HUES6 (cell line): ENCODE data around the gene NOXA1.

Experiments used
- H3K27ac ChIP-seq: 2 replicates; pipeline ENCODE4 v1.7.0; 2013; ENCODE audit warnings: low read depth, mild to moderate bottlenecking, low read length, inconsistent platforms
- H3K27me3 ChIP-seq: 2 replicates; pipeline ENCODE4 v1.6.1; 2013; ENCODE audit warnings: low read length; ENCODE audit not compliant: control insufficient read depth, insufficient read depth
- H3K36me3 ChIP-seq: 2 replicates; pipeline ENCODE4 v1.6.1; 2013; ENCODE audit warnings: low read length; ENCODE audit not compliant: control insufficient read depth, insufficient read depth
- H3K4me1 ChIP-seq: 2 replicates; pipeline ENCODE4 v1.6.1; 2013; ENCODE audit warnings: low read length; ENCODE audit not compliant: control insufficient read depth, insufficient read depth
- H3K4me3 ChIP-seq: 2 replicates; pipeline ENCODE4 v1.5.1; 2013; ENCODE audit warnings: low read depth, low read length
- H3K9ac ChIP-seq: one replicate; pipeline ENCODE4 v1.6.1; 2013; ENCODE audit warnings: mild to moderate bottlenecking, low read length
- H3K9me3 ChIP-seq: 2 replicates; pipeline ENCODE4 v1.6.1; 2013; ENCODE audit warnings: low read depth, low read length; ENCODE audit not compliant: control insufficient read depth, insufficient read depth

Gene NOXA1

GRCh38 chr9:137416563-137417151 is 6.5 kb upstream of the NOXA1 start:
- H3K4me1 ChIP-seq, result peaks cover 3% of the 10 kb centered on the region; the same call in 1 of the 2 replicates
- no peaks in the 10 kb centered on the region for H3K27me3 ChIP-seq
- no peak overlapping the region for H3K27ac ChIP-seq
- no peak overlapping the region for H3K4me3 ChIP-seq
- no peaks in the 10 kb centered on the region for H3K9me3 ChIP-seq
- no peaks in the 10 kb centered on the region for H3K36me3 ChIP-seq
- H3K9ac ChIP-seq, result no peak overlapping the region

- no peaks in the 10 kb centered on the region for H3K27me3 ChIP-seq
- H3K4me3 ChIP-seq, result no peak overlapping the region
- H3K9me3 ChIP-seq, result no peaks in the 10 kb centered on the region
- H3K36me3 ChIP-seq, result no peaks in the 10 kb centered on the region
- no peak overlapping the region for H3K9ac ChIP-seq
- H3K4me1 ChIP-seq, result no peaks in the 10 kb centered on the region
- H3K27ac ChIP-seq, result no peak overlapping the region
Measured at GRCh38 chr9:137417161-137418021, 5.8 kb upstream of the NOXA1 start.

- Histone ChIP-seq H3K9ac (peak overlapping the region; percentile 27), H3K9me3 (no peaks in the 10 kb centered on the region), H3K27ac (peak overlapping the region; percentile 56; the same call in 1 of the 2 replicates), H3K4me3 (peak overlapping the region; percentile 91), H3K4me1 (no peaks in the 10 kb centered on the region), H3K36me3 (no peaks in the 10 kb centered on the region), H3K27me3 (peaks cover 17% of the 10 kb centered on the region)
Measured at GRCh38 chr9:137421838-137422603, 1.2 kb upstream of the NOXA1 start.

- Histone ChIP-seq H3K27me3 (peaks cover 17% of the 10 kb centered on the region), H3K27ac (no peak overlapping the region), H3K4me3 (peak overlapping the region; percentile 61), H3K36me3 (no peaks in the 10 kb centered on the region), H3K9ac (peak overlapping the region; percentile 52), H3K9me3 (no peaks in the 10 kb centered on the region), H3K4me1 (no peaks in the 10 kb centered on the region)
Measured at GRCh38 chr9:137423514-137424291, 510 bp downstream of the NOXA1 start.

- H3K36me3 ChIP-seq, result no peaks in the 10 kb centered on the region
- H3K27ac ChIP-seq, result no peak overlapping the region
- no peak overlapping the region for H3K4me3 ChIP-seq
- no peak overlapping the region for H3K9ac ChIP-seq
- peaks cover 3% of the 10 kb centered on the region; the same call in 1 of the 2 replicates for H3K4me1 ChIP-seq
- H3K9me3 ChIP-seq, result no peaks in the 10 kb centered on the region
- peaks cover 17% of the 10 kb centered on the region for H3K27me3 ChIP-seq
Measured at GRCh38 chr9:137426018-137426681, 3.0 kb downstream of the NOXA1 start.

- Histone ChIP-seq H3K27me3 (peaks cover 17% of the 10 kb centered on the region), H3K4me3 (no peak overlapping the region), H3K36me3 (no peaks in the 10 kb centered on the region), H3K4me1 (peaks cover 3% of the 10 kb centered on the region; the same call in 1 of the 2 replicates), H3K9ac (no peak overlapping the region), H3K9me3 (no peaks in the 10 kb centered on the region), H3K27ac (no peak overlapping the region)
Measured at GRCh38 chr9:137427454-137428310, 4.5 kb downstream of the NOXA1 start.

- Histone ChIP-seq H3K9ac (no peak overlapping the region), H3K4me1 (peaks cover 3% of the 10 kb centered on the region; the same call in 1 of the 2 replicates)
Measured at GRCh38 chr9:137428311-137428630, 5.1 kb downstream of the NOXA1 start.

GRCh38 chr9:137428841-137429545 is 5.8 kb downstream of the NOXA1 start:
- H3K4me3 ChIP-seq, result no peak overlapping the region
- no peak overlapping the region for H3K9ac ChIP-seq
- H3K9me3 ChIP-seq, result no peaks in the 10 kb centered on the region
- H3K4me1 ChIP-seq, result peaks cover 3% of the 10 kb centered on the region; the same call in 1 of the 2 replicates
- H3K27ac ChIP-seq, result no peak overlapping the region
- no peaks in the 10 kb centered on the region for H3K36me3 ChIP-seq
- peaks cover 11% of the 10 kb centered on the region for H3K27me3 ChIP-seq

More at GRCh38 chr9:137428311-137428630, 5.1 kb downstream of the NOXA1 start:
- H3K4me3 ChIP-seq, result no peak overlapping the region
- H3K27me3 ChIP-seq, result peaks cover 17% of the 10 kb centered on the region
- H3K9me3 ChIP-seq, result no peaks in the 10 kb centered on the region
- no peak overlapping the region for H3K27ac ChIP-seq
- H3K36me3 ChIP-seq, result no peaks in the 10 kb centered on the region

- Histone ChIP-seq H3K9me3 (no peaks in the 10 kb centered on the region), H3K27me3 (peaks cover 6% of the 10 kb centered on the region; the same call in 1 of the 2 replicates), H3K27ac (no peak overlapping the region), H3K4me3 (no peak overlapping the region), H3K36me3 (no peaks in the 10 kb centered on the region), H3K9ac (no peak overlapping the region), H3K4me1 (peaks cover 3% of the 10 kb centered on the region; the same call in 1 of the 2 replicates)
Measured at GRCh38 chr9:137429546-137429890, 6.3 kb downstream of the NOXA1 start.
